ENCODE data around the gene DUXA.

GRCh38 chr19:57192077-57192420, 24.8 kb upstream of the DUXA start:
- TF ChIP-seq CTCF (IDR thresholded peaks at IDR 0.05) (no peak), POLR2A (IDR thresholded peaks at IDR 0.05) (no peak)

Measured in uterus (tissue), 2 donors.